PC-3 (cell line): ENCODE data around the gene REXO1.

Source experiments
- CTCF ChIP-seq: fragments of 300-600 bp; sonication (generic); conservative IDR thresholded peaks from 2 replicates; pipeline ENCODE4 v1.5.1; 2017; ENCODE audit warnings: antibody characterized with exemption, low read depth, mild to moderate bottlenecking, low read length
- EZH2phosphoT487 ChIP-seq: fragments of 300-600 bp; sonication (generic); IDR thresholded peaks from 2 replicates; pipeline ENCODE4 v1.6.1; 2018; ENCODE audit warnings: mild to moderate bottlenecking, antibody characterized with exemption, low read length, borderline replicate concordance

GRCh38 chr19:1825909-1826556 lies 22.2 kb downstream of the REXO1 start:
- TF ChIP-seq CTCF (peak; percentile 82), EZH2phosphoT487 (no peak)
